GM12872 (cell line): ENCODE measurements around the gene AGBL1.

Experiments used
- CTCF ChIP-seq: IDR thresholded peaks from 3 replicates; pipeline ENCODE4 v1.5.1; 2011; ENCODE audit warnings: low read depth, mild to moderate bottlenecking, low read length, moderate library complexity; ENCODE audit not compliant: insufficient read depth

Gene AGBL1

GRCh38 chr15:86044981-86045380, 34.7 kb upstream of the AGBL1 start:
- peak; percentile 11; the same call in 1 of the 3 replicates for TF ChIP-seq CTCF

- TF ChIP-seq CTCF: no peak
Observed at GRCh38 chr15:86054338-86054737, 25.3 kb upstream of the AGBL1 start.

- no peak for TF ChIP-seq CTCF
Observed at GRCh38 chr15:86055688-86056087, 24.0 kb upstream of the AGBL1 start.

- no peak for TF ChIP-seq CTCF
Observed at GRCh38 chr15:86059851-86060250, 19.8 kb upstream of the AGBL1 start.

- TF ChIP-seq CTCF: no peak
Observed at GRCh38 chr15:86060674-86061073, 19.0 kb upstream of the AGBL1 start.

GRCh38 chr15:86061581-86061980, 18.1 kb upstream of the AGBL1 start:
- no peak for TF ChIP-seq CTCF

- TF ChIP-seq CTCF: no peak
Observed at GRCh38 chr15:86062646-86063243, 16.9 kb upstream of the AGBL1 start.
